IMR-90 (cell line): ENCODE data around the gene TM9SF4. TPM values are rescaled to one million over a fixed set of nuclear protein-coding genes. Genes with fewer than 3 reads are reported as not detected.

Experiments
- ATAC-seq: fragments of 200-7000 bp; cut with Tn5 transposase; 2 replicates; pipeline ENCODE4 v1.9.1; 2020; ENCODE audit warnings: low read depth, mild to moderate bottlenecking, moderate library complexity
- BruUV-seq: library from RNA; stranded (reverse); fragments of 400-500 nt; replicated peaks from 2 replicates; lab custom pipeline; 2021; lab: Mats Ljungman, UMichigan
- CTCF ChIA-PET: fragments of 300-600 bp; formaldehyde crosslinking; extraction: SDS; loops from one replicate; lab custom pipeline; 2021; ENCODE audit warnings: antibody characterized with exemption; lab: Yijun Ruan, JAX
- POLR2A ChIA-PET: fragments of 300-600 bp; sonication (Branson Sonifier 250); formaldehyde crosslinking; loops from one replicate; lab custom pipeline; 2022; ENCODE audit warnings: antibody characterized with exemption; ENCODE audit not compliant: unreplicated experiment; lab: Charles Lee
- DNase-seq: peaks from one replicate; pipeline ENCODE4 v3.0.0; 2013
- H2AFZ ChIP-seq: replicated peaks from 2 replicates; pipeline ENCODE3; 2013; ENCODE audit warnings: low read length, mild to moderate bottlenecking; ENCODE audit not compliant: poor library complexity
- H2AK5ac ChIP-seq: 2 replicates; pipeline ENCODE4 v1.6.1; 2013; ENCODE audit warnings: low read depth, low read length, inconsistent platforms
- H2AK9ac ChIP-seq: replicated peaks from 2 replicates; pipeline ENCODE3; 2013; ENCODE audit warnings: mild to moderate bottlenecking, low read depth, low read length, moderate library complexity; ENCODE audit not compliant: poor library complexity
- H2BK120ac ChIP-seq: 2 replicates; pipeline ENCODE4 v1.6.1; 2013; ENCODE audit warnings: low read depth, low read length, inconsistent platforms
- H2BK15ac ChIP-seq: 3 replicates; pipeline ENCODE4 v1.6.1; 2013; ENCODE audit warnings: low read depth, low read length, inconsistent platforms
- H2BK20ac ChIP-seq: 2 replicates; pipeline ENCODE4 v1.6.1; 2013; ENCODE audit warnings: low read depth, mild to moderate bottlenecking, inconsistent platforms, low read length, moderate library complexity
- H2BK5ac ChIP-seq: 2 replicates; pipeline ENCODE4 v1.6.1; 2013; ENCODE audit warnings: mild to moderate bottlenecking, low read depth, low read length, inconsistent platforms; ENCODE audit not compliant: poor library complexity, severe bottlenecking
- H3K14ac ChIP-seq: replicated peaks from 2 replicates; pipeline ENCODE4 v1.6.1; 2013; ENCODE audit warnings: low read depth, low read length, inconsistent platforms
- H3K18ac ChIP-seq: 2 replicates; pipeline ENCODE4 v1.6.1; 2013; ENCODE audit warnings: low read depth, low read length, control low read depth
- H3K23ac ChIP-seq: 2 replicates; pipeline ENCODE4 v1.6.1; 2013; ENCODE audit warnings: low read depth, low read length, inconsistent platforms
- H3K27ac ChIP-seq: 2 replicates; pipeline ENCODE4 v1.5.1; 2013; ENCODE audit warnings: mild to moderate bottlenecking, control low read depth, low read length; ENCODE audit not compliant: insufficient read depth
- H3K27me3 ChIP-seq: 2 replicates; pipeline ENCODE4 v1.6.1; 2013; ENCODE audit warnings: low read length; ENCODE audit not compliant: control insufficient read depth, insufficient read depth
- H3K36me3 ChIP-seq: 2 replicates; pipeline ENCODE4 v1.6.1; 2013; ENCODE audit warnings: low read length, mixed read lengths; ENCODE audit not compliant: control insufficient read depth, insufficient read depth
- H3K4ac ChIP-seq: 2 replicates; pipeline ENCODE4 v1.6.1; 2013; ENCODE audit warnings: low read depth, low read length, inconsistent platforms
- H3K4me1 ChIP-seq: 2 replicates; pipeline ENCODE4 v1.6.1; 2013; ENCODE audit warnings: low read length, mixed read lengths; ENCODE audit not compliant: control insufficient read depth, insufficient read depth
- H3K4me2 ChIP-seq: 2 replicates; pipeline ENCODE4 v1.6.1; 2013; ENCODE audit warnings: low read depth, mild to moderate bottlenecking, control low read depth, low read length, moderate library complexity
- H3K4me3 ChIP-seq: 2 replicates; pipeline ENCODE4 v1.5.1; 2013; ENCODE audit warnings: low read depth, mild to moderate bottlenecking, control low read depth, low read length, moderate library complexity; ENCODE audit not compliant: insufficient read depth
- H3K56ac ChIP-seq: 2 replicates; pipeline ENCODE4 v1.6.1; 2013; ENCODE audit warnings: low read length, inconsistent platforms; ENCODE audit not compliant: insufficient read depth; ENCODE audit errors: extremely low read depth
- H3K79me1 ChIP-seq, 2 experiments: 2 replicates each; pipeline ENCODE4 v1.6.1; 2013; ENCODE audit warnings: low read length in 2 of 2, inconsistent platforms in 1 of 2, low read depth in 1 of 2
- H3K9ac ChIP-seq: 2 replicates; pipeline ENCODE4 v1.6.1; 2013; ENCODE audit warnings: low read depth, low read length, control low read depth
- H3K9me1 ChIP-seq: 2 replicates; pipeline ENCODE4 v1.6.1; 2013; ENCODE audit warnings: low read length, inconsistent platforms; ENCODE audit not compliant: insufficient read depth
- H3K9me3 ChIP-seq: 2 replicates; pipeline ENCODE4 v1.6.1; 2013; ENCODE audit warnings: low read length; ENCODE audit not compliant: control insufficient read depth, insufficient read depth
- H4K20me1 ChIP-seq: 2 replicates; pipeline ENCODE4 v1.6.1; 2013; ENCODE audit warnings: low read length, inconsistent platforms; ENCODE audit not compliant: insufficient read depth
- H4K5ac ChIP-seq: 2 replicates; pipeline ENCODE4 v1.6.1; 2013; ENCODE audit warnings: mild to moderate bottlenecking, low read depth, low read length, control low read depth
- H4K8ac ChIP-seq, 2 experiments: 2 replicates each; pipeline ENCODE4 v1.6.1; 2013; ENCODE audit warnings: low read depth in 2 of 2, low read length in 2 of 2, control low read depth in 1 of 2, inconsistent platforms in 1 of 2
- H4K91ac ChIP-seq: 2 replicates; pipeline ENCODE4 v1.6.1; 2013; ENCODE audit warnings: low read depth, low read length, inconsistent platforms; ENCODE audit not compliant: insufficient read depth
- CHD1 ChIP-seq: IDR thresholded peaks from 2 replicates; pipeline ENCODE4 v1.6.1; 2012; ENCODE audit warnings: low read depth, low read length, improper control_type of control experiment
- MAFK ChIP-seq: IDR thresholded peaks from 2 replicates; pipeline ENCODE4 v1.6.1; 2012; ENCODE audit warnings: low read depth, low read length, improper control_type of control experiment
- WGBS, 2 experiments: methylation state at CpG; one replicate each; pipeline versions ENCODE4 v1.1.5 to v1.1.7; 2013; ENCODE audit warnings: missing lambda C conversion rate in 2 of 2; ENCODE audit not compliant: insufficient read length in 1 of 2; ENCODE audit errors: extremely low coverage in 2 of 2; 5-methylcytosine and 5-hydroxymethylcytosine counted together
- dilution Hi-C: fragments of 300-500 bp; cut with HindIII; formaldehyde crosslinking; loops from one replicate; pipeline ENCODE4 v1.14.3; 2018; ENCODE audit warnings: low sequenced_read_pairs; ENCODE audit not compliant: unreplicated experiment
- in situ Hi-C: fragments of 300-500 bp; cut with MboI; formaldehyde crosslinking; loops from 3 replicates; pipeline ENCODE4 v1.14.3; 2019; ENCODE audit warnings: low sequenced_read_pairs, inconsistent platforms, mixed read lengths
- intact Hi-C: fragments of 100-400 bp; cut with micrococcal nuclease; formaldehyde crosslinking; loops from 2 replicates; pipeline ENCODE4 v1.10.0; 2022
- polyA plus RNA-seq, 3 experiments: library from polyadenylated mRNA; depleted of rRNA; stranded (reverse); fragments of >200 nt; gene quantifications; 2 replicates each; pipeline ENCODE4 v1.2.3, GENCODE V29; 2012; ENCODE audit warnings: low replicate concordance in 1 of 3
- total RNA-seq: library from RNA; depleted of rRNA; stranded (reverse); fragments of >200 nt; gene quantifications from 2 replicates; pipeline ENCODE4 v1.2.3, GENCODE V29; 2012

Gene TM9SF4
- total and polyA plus RNA-seq, 2 of the 4 experiments (the other 2 are of a cell fraction), result 35.3 to 59.1 TPM

- no peaks in the 10 kb centered on the region for H3K9me3 ChIP-seq
- no peak overlapping the region for H3K23ac ChIP-seq
- H3K9me1 ChIP-seq, result peaks cover 23% of the 10 kb centered on the region
- no peak overlapping the region for H3K9ac ChIP-seq
- no peak overlapping the region for H2BK15ac ChIP-seq
- H3K79me1 ChIP-seq, result peaks cover 45 to 82% of the 10 kb centered on the region in 2 experiments
- H2BK5ac ChIP-seq, result no peak overlapping the region
- in situ Hi-C loops, result no loop called here
- H2AK5ac ChIP-seq, result no peak overlapping the region
- H3K14ac ChIP-seq, result no peak overlapping the region
- H4K8ac ChIP-seq, result no peak overlapping the region
- no peak overlapping the region for H3K4me3 ChIP-seq
- no peak overlapping the region for H2AK9ac ChIP-seq
- TF ChIP-seq CHD1 (no peak), MAFK (no peak)
- DNase-seq (no peak), ATAC-seq (no peak)
- peaks cover 8% of the 10 kb centered on the region for H3K36me3 ChIP-seq
- H3K4me2 ChIP-seq, result no peak overlapping the region
- H3K18ac ChIP-seq, result no peak overlapping the region
- no peak overlapping the region for H4K91ac ChIP-seq
- H3K27ac ChIP-seq, result no peak overlapping the region
- no peak overlapping the region for H2BK120ac ChIP-seq
- no peaks in the 10 kb centered on the region for H3K27me3 ChIP-seq
- H2BK20ac ChIP-seq, result no peak overlapping the region
- dilution Hi-C loops, result no loop called here
- H4K20me1 ChIP-seq, result peaks cover 80% of the 10 kb centered on the region
- no TSS peak for BruUV-seq
- H3K4ac ChIP-seq, result no peak overlapping the region
- intact Hi-C loops, result no loop called here
- H3K56ac ChIP-seq, result no peak overlapping the region
- POLR2A ChIA-PET, result no interaction called here
- no peak overlapping the region for H4K5ac ChIP-seq
- H2AFZ ChIP-seq, result no peak overlapping the region
- WGBS, 2 experiments, result 100% methylated on average over 1 of the region's 2 CpGs; no CpG with 5 or more reads in 1 of the 2 experiments
- peaks cover 2% of the 10 kb centered on the region for H3K4me1 ChIP-seq
- CTCF ChIA-PET, result no interaction called here
Observed at GRCh38 chr20:32130965-32131364, 21.5 kb downstream of the TM9SF4 start.
